Kidney epithelial cell (primary cell): ENCODE measurements around the gene NRP2. TPM values are rescaled to one million over a fixed set of nuclear protein-coding genes. Genes with fewer than 3 reads are reported as not detected.

Experiments
- DNase-seq: peaks from one replicate; pipeline ENCODE4 v3.0.0-alpha.2; 2010; ENCODE audit warnings: low read depth
- H3K27me3 ChIP-seq: 2 replicates; pipeline ENCODE4 v1.6.0; 2011; ENCODE audit warnings: low read length; ENCODE audit not compliant: control insufficient read depth, insufficient read depth
- H3K36me3 ChIP-seq: 2 replicates; pipeline ENCODE4 v1.5.1; 2011; ENCODE audit warnings: low read length; ENCODE audit not compliant: control insufficient read depth, insufficient read depth
- H3K4me3 ChIP-seq: 2 replicates; pipeline ENCODE4 v1.5.1; 2011; ENCODE audit warnings: low read depth, mild to moderate bottlenecking, control low read depth, low read length
- total RNA-seq: library from RNA; depleted of rRNA; stranded (reverse); fragments of >200 nt; gene quantifications from 2 replicates; pipeline ENCODE4 v1.2.3, GENCODE V29; 2015
- TF ChIP-seq, protein P1 (sequence below): IDR thresholded peaks from 2 replicates; pipeline ENCODE4 v1.5.1; 2011; ENCODE audit warnings: mild to moderate bottlenecking, moderate library complexity, low read length, control low read depth, inconsistent platforms; ENCODE audit not compliant: insufficient read depth, poor library complexity, severe bottlenecking

Gene NRP2
- total RNA-seq, 1 donor from 2014 or later, result 78.6 TPM

DNA sequence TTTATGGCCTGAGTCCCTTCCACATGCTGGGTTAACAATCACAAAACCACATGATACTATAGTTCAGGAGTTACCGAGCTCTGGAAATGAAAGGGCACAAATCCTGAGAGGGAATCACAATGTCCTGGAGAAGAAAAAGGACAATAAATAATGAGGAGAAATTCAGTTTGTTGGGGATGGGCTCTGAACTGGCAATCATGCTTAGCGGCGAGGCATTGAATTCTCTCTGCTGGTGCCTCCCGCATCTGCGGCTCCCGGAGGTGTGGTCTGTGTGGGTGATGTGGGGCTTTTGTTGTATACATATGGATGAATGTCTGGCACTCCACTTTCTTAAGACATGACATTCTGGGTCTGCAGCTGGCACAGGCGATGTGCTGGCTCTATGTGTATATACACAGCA is 46.1 kb downstream of the NRP2 start:
- Histone ChIP-seq H3K36me3 (no peaks in the 10 kb centered on the region), H3K4me3 (no peak overlapping the region), H3K27me3 (no peaks in the 10 kb centered on the region)
- TF ChIP-seq, protein P1, sequence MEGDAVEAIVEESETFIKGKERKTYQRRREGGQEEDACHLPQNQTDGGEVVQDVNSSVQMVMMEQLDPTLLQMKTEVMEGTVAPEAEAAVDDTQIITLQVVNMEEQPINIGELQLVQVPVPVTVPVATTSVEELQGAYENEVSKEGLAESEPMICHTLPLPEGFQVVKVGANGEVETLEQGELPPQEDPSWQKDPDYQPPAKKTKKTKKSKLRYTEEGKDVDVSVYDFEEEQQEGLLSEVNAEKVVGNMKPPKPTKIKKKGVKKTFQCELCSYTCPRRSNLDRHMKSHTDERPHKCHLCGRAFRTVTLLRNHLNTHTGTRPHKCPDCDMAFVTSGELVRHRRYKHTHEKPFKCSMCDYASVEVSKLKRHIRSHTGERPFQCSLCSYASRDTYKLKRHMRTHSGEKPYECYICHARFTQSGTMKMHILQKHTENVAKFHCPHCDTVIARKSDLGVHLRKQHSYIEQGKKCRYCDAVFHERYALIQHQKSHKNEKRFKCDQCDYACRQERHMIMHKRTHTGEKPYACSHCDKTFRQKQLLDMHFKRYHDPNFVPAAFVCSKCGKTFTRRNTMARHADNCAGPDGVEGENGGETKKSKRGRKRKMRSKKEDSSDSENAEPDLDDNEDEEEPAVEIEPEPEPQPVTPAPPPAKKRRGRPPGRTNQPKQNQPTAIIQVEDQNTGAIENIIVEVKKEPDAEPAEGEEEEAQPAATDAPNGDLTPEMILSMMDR, result no peak
- no peak for DNase-seq

DNA sequence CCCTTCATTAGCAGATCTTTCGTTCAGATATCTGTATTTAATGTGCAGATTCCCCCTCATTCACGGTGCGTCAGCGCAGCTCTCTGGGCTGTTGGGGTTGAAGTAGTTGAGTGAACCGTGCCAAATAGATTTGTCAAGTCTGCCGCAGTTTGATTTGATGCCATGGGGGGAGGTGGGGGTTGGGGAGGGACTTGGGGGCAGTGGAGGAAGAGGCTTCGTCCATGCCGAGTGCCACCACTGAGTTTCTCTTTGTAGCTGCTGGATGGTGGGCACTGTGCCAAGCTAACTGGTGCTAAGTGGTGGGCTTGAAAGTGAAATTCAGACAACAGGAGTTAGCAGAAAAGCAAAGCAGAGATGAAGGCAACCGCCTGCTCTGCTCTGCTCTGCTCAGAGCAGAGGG is 47.9 kb downstream of the NRP2 start:
- DNase-seq, result no peak
- TF ChIP-seq, protein P1, result no peak
- no peak overlapping the region for H3K4me3 ChIP-seq
- no peaks in the 10 kb centered on the region for H3K36me3 ChIP-seq
- no peaks in the 10 kb centered on the region for H3K27me3 ChIP-seq

DNA sequence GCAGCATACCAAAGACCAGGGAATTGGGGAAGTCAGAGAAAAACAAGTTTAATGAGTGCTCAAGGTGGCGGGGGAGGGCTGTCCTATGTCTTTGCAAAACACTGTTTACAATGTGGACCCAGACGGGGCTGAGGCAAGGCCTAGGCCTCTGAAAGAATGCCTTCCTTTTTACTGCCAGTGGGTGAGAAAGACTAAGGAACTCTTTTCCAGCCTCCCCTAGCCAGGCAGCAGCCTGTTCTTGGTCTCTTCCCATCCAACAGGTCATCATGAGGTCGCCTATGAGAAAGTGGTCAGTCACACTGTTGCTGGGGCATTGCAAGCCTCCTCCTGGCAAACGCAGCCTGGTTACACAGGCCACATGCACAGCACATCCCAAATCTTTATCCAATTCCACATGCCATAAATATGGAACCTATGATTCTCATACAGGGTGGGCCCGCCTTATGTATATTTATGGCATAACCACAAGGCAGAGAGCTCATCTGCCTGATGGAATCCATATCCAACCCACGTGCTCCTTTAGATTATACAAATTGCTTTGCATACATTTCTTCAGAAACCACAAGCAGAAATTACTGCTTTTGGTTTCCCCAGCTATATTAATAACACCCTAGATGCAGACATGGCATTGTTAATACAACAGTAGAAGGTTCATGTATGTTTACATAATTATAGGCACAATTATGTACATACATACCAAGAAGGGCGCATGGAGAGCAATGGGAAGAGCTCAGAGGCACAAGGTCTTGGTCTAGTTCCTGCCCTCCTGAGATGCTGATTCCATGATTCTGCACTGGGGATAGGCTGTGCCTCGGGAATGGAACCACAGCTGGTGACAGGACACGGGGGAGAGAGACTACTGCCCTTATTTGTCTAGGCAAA is 48.6 kb downstream of the NRP2 start:
- no peak for DNase-seq
- H3K4me3 ChIP-seq, result no peak overlapping the region
- H3K27me3 ChIP-seq, result no peaks in the 10 kb centered on the region
- TF ChIP-seq, protein P1, result no peak
- no peaks in the 10 kb centered on the region for H3K36me3 ChIP-seq

- H3K4me3 ChIP-seq, result no peak overlapping the region
- TF ChIP-seq, protein P1, result no peak
- no peaks in the 10 kb centered on the region for H3K27me3 ChIP-seq
- no peaks in the 10 kb centered on the region for H3K36me3 ChIP-seq
- no peak for DNase-seq
These were observed 49.3 kb downstream of the NRP2 start for GRCh38 chr2:205731583-205731981.

- H3K27me3 ChIP-seq, result no peaks in the 10 kb centered on the region
- DNase-seq, result no peak
- TF ChIP-seq, protein P1, result no peak
- no peaks in the 10 kb centered on the region for H3K36me3 ChIP-seq
- H3K4me3 ChIP-seq, result no peak overlapping the region
These were observed 50.0 kb downstream of the NRP2 start for GRCh38 chr2:205732314-205732713.

- TF ChIP-seq, protein P1, result no peak
- no peak overlapping the region for H3K4me3 ChIP-seq
- H3K36me3 ChIP-seq, result no peaks in the 10 kb centered on the region
- no peak for DNase-seq
- H3K27me3 ChIP-seq, result no peaks in the 10 kb centered on the region
These were observed 50.8 kb downstream of the NRP2 start for GRCh38 chr2:205733082-205733481.
